Stimulated activated CD8-positive, alpha-beta memory T cell treated with anti-CD3 and anti-CD28 coated beads, Interleukin-7, amount 100 ng/mL, for 48 hours (primary cell): ENCODE data around the gene RMI2.

Source experiments
- DNase-seq, 2 donors: peaks; one replicate each; pipeline ENCODE4 v3.0.0-alpha.2; 2020; ENCODE audit warnings: low read depth in 1 of 2; ENCODE audit errors: extremely low read depth in 1 of 2

Gene RMI2

DNA sequence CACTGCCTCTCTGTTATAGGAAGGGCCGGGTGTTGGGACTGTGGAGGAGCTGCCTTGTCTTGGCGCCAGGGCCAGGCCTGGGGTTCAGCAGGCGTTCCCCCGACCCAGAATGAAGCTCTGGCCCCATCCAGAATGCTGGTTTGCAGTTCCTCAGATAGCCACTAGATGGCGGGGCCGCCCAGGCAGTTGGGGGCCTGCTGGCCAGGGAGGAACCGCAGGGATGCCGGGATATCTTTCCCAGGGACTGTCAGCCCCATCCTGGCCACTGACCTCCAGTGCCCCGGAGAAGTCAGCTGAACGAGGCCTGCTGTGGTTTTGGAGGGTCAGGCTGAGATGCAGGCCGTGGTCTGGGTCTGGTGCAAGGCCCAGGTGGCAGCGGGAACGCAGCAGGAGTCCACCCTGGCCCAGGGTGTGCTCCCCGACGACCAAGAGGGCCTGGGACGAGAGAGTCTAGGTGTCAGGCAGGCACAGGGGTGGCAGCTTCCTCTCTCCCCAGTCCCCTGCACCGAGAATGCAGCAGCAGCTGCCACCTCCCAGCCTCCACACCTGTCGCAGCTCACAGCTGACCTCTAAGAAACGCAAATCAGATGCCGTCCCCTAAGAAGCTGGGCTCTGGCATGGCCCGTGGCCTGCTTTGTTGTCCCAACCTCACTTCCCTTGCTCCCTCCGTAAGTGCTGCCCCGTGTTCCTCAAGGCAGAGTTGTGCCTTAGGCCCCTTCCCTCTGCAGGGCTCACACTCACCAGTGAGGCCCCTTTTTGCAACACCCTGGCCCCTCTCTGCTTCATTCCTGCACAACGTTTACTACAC lies 51.2 kb downstream of the RMI2 start:
- DNase-seq = peak in 1 of 2 donors; percentile 29

- no peak for DNase-seq
These were observed 52.9 kb downstream of the RMI2 start for GRCh38 chr16:11398136-11398535.

GRCh38 chr16:11398851-11399250 lies 53.6 kb downstream of the RMI2 start:
- DNase-seq = no peak

DNA sequence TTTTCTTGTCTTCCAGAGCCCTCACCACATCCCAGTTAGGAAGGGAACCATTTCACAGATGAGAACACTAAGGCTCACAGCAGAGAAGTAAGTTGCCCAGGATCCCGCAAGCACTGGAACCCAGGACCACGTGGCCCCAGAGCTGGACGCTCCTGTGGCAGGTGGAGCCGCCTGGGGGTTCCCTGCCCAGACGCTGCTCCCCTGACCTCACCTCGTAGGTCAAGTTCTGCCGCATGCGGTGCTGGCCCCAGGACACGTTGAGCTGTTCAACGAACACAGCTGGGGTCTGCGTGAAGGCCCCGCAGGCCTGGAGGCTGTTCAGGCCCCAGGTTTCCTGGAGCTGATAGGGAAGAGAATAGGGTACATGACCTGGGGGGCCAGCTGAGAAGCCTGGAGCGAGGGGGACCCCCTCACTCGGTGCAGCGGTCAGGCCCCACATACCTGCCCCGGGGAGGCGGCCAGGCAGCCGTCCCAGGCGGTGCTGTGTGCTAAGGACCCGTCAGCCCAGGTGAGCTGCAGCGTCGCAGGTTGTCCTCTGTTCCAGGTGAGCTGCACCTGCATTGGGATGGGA lies 54.1 kb downstream of the RMI2 start:
- DNase-seq = no peak

DNA sequence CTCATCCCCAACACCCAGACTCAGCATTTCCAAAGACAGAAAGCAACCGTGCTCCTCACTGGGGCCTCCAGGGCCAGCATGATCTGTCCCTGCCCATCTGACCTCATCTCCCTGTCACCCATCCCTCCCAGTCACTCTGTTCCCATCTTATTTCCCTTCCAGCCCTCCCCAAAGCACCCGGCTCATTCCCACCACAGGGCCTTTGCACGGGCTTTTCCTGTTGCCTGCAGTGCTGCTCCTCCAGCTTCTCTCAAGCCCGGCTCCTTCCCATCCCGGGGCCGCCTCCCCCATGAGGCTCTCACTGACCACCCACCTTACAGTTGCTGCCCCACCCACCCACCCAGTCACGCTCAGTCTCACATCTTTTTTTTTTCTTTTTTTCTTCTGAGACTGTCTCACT lies 54.8 kb downstream of the RMI2 start:
- DNase-seq = no peak
